GM12892 (cell line): Measurements from ENCODE around the gene ANK2.

Experiments
- POLR2A ChIP-seq: IDR thresholded peaks from 2 replicates; pipeline ENCODE4 v1.6.1; 2011; ENCODE audit warnings: low read depth, low read length, control low read depth
- POLR2AphosphoS5 ChIP-seq: IDR thresholded peaks from 2 replicates; pipeline ENCODE4 v1.6.1; 2011; ENCODE audit warnings: low read depth, low read length, control low read depth

DNA sequence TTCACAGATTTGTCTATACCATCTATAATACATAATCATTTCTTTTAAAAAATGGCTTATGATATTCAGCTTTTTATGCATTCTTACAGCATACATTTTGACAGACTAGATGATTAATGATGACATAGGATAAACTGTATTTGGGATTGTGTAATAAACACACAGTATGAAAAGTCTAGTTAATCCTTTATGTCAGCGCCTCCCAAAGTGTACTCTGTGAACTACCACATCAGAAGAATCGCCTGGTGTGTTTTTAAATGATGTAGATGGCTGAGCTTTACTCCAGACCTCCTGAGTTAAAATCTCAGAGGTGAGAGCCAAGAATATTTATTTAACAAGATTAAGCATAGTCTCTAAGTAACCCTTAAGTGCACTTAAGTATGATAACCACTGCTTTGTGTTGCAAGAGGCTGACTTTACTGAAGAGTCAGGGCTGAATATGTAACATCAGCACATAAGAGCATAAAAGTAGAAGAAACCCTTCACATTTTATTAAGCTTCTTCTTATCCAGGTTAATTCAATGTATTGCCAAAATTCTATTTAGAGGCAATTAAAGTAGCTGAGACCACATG is 104.2 kb downstream of the ANK2 start:
- no peak for TF ChIP-seq POLR2A
- no peak for TF ChIP-seq POLR2AphosphoS5
